Stimulated activated memory B cell treated with anti-CD40 and anti-IgM and Interleukin-4, amounts not matched to agents 10 μg/mL and 1 μg/mL and 100 μg/mL, for 72 hours (primary cell): ENCODE data around the gene IL5.

Source experiments
- ATAC-seq: fragments of 150-1000 bp; cut with Tn5 transposase; 2 replicates; pipeline ENCODE4 v1.10.0; 2021
- H3K27ac Mint-ChIP-seq: one replicate; pipeline ENCODE4 v1.8.0; 2022; ENCODE audit warnings: mild to moderate bottlenecking, mixed read lengths
- H3K27me3 Mint-ChIP-seq: one replicate; pipeline ENCODE4 v1.8.0; 2022; ENCODE audit warnings: mixed read lengths
- H3K36me3 Mint-ChIP-seq: one replicate; pipeline ENCODE4 v1.8.0; 2022; ENCODE audit warnings: mixed read lengths
- H3K4me1 Mint-ChIP-seq: one replicate; pipeline ENCODE4 v1.8.0; 2022; ENCODE audit warnings: mixed read lengths
- H3K4me3 Mint-ChIP-seq: one replicate; pipeline ENCODE4 v1.8.0; 2022; ENCODE audit warnings: mild to moderate bottlenecking, moderate library complexity, mixed read lengths
- H3K9me3 Mint-ChIP-seq: one replicate; pipeline ENCODE4 v1.8.0; 2022; ENCODE audit warnings: mixed read lengths

The IL5 gene

DNA sequence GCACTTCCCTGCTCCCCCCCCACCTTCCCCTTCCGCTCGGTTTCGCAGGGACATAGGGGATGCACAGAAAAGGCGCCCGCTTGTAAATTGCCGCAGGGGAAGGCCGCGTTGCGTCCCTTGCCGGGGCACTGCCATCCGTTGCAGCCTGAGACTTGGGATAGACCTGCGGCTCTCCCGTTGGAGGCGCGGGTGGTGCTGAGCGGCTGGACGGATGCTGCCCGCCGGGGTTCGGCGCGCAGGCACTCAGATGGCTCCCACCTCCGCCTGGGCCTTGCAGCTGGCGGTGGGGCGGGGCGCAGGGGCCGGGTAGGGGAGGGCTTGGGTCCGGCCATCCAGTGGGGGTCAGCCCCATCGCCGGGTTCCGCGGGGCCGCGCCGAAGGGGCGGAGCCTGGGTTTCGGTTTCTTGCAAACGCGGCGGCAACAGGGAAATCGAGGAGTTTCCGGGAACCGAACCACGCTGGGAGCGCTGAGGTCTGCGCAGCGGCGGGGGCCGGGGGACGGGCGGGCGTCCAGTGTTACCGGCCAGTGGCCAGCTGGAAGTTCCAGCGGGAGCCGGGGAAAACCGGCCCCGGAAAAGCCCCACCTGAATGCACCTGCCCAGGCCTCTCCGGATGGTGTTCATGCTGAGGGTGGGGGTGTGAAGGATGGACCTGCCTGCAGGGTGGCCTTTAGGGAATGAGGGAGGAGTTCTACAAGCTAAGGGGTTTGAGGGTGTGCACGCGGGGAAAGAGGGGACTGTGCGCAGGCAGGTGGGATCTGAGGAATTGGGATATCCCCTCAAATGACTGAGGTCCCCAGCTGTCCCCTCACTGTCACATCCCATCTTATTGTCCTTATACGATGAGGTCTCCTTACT, 46.5 kb downstream of the IL5 start:
- H3K27me3 Mint-ChIP-seq, result no peaks in the 10 kb centered on the region
- peak; percentile 61 for ATAC-seq
- peak overlapping the region; percentile 87 for H3K4me3 Mint-ChIP-seq
- peaks cover 71% of the 10 kb centered on the region for H3K4me1 Mint-ChIP-seq
- peak overlapping the region; percentile 81 for H3K27ac Mint-ChIP-seq
- H3K9me3 Mint-ChIP-seq, result no peaks in the 10 kb centered on the region
- H3K36me3 Mint-ChIP-seq, result no peaks in the 10 kb centered on the region

DNA sequence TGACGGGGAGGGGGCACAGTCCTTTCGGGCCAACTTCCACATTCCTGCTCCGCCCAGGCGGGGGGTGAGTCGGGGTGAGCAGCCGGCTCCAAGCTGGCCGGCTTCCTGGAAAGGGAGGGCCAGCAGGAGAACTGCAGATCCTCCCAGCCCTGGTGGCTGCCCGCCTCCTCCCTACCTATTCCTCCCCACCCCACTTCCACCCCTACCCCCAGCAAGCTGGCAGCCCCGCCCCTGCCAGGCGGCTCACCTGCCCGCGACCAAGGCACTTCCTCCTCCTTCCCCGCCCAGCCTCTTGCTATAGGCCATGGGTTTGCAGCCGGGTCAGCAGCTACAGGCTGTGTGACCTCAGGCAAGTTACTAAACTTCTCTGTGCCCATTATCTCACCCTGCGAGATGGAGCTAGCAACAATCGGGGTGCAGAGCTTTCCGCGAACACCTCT, 47.1 kb downstream of the IL5 start:
- ATAC-seq, result peak; percentile 84
- H3K27ac Mint-ChIP-seq, result peak overlapping the region; percentile 81
- H3K4me3 Mint-ChIP-seq, result peak overlapping the region; percentile 87
- H3K4me1 Mint-ChIP-seq, result peaks cover 73% of the 10 kb centered on the region
- no peaks in the 10 kb centered on the region for H3K9me3 Mint-ChIP-seq
- no peaks in the 10 kb centered on the region for H3K27me3 Mint-ChIP-seq
- H3K36me3 Mint-ChIP-seq, result no peaks in the 10 kb centered on the region

DNA sequence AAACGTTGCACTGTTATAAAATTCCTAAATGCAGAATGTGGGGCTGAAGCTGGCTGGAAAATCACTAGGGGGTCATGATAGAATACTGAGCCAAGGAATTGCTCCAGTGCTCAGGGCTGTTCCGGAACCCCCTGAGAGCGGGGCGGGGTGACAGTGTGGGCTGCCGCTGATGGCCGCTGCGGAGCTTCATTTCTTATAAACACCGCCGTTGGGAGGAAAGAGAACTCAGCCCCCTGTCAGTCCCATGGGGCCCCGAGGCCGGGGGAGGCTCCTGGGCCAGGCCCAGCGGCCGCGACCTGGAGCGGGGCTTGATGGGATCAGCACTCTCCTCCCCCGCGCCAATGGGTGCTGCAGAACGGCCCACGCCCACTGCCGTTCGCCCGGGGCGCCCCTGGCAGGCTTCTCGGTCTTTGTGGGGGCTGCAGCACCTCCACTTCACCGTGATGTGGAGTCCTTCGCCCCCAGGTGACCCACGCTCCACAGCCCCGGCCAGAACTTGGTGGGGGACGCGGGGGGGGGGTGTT, 47.6 kb downstream of the IL5 start:
- Mint-ChIP-seq H3K4me1 (peaks cover 71% of the 10 kb centered on the region), H3K27ac (peak overlapping the region; percentile 81), H3K27me3 (no peaks in the 10 kb centered on the region), H3K9me3 (no peaks in the 10 kb centered on the region), H3K36me3 (no peaks in the 10 kb centered on the region), H3K4me3 (peak overlapping the region; percentile 87)
- peak; percentile 77 for ATAC-seq

DNA sequence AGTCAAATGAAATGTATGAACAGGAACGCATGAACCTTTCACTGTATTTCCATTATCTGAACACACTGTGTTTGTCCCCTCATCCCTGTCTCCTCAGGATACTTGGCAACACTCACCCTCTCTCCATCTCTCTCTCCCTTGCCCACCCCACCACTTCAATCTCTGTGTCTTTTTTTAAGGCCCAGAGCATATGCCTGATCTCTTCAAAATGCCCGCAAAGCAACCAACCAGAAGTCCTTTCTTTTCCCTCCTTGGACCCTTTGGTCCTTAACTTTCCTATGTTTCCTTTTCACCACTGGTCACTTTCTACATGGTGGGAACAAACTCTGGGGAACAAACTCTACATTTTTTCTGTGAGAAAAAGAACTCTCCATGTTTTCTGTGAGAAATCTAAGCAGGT, 49.5 kb downstream of the IL5 start:
- peaks cover 11% of the 10 kb centered on the region for H3K36me3 Mint-ChIP-seq
- no peak overlapping the region for H3K4me3 Mint-ChIP-seq
- no peaks in the 10 kb centered on the region for H3K9me3 Mint-ChIP-seq
- peak overlapping the region; percentile 81 for H3K27ac Mint-ChIP-seq
- no peak for ATAC-seq
- peaks cover 73% of the 10 kb centered on the region for H3K4me1 Mint-ChIP-seq
- no peaks in the 10 kb centered on the region for H3K27me3 Mint-ChIP-seq

DNA sequence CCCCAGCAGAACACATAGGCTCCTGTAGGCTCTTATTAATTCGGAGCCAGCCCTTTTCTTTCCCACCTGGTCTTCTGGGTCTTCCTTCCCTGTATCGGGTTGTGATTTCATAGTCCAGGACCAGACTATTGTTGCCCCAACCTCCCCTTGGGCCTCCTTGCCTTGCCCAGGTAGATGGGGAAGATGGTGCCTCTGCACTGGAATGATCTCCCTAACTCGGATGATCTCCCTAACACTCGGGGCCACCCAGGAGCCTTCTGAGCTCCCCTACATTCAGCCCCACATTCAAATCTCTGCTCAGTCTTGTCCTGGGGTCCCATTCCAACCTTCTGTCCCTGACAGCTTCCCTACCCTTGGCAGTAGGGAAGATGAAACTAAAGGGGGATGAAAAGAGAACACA, 50.1 kb downstream of the IL5 start:
- Mint-ChIP-seq H3K27me3 (no peaks in the 10 kb centered on the region), H3K9me3 (no peaks in the 10 kb centered on the region), H3K4me1 (peaks cover 75% of the 10 kb centered on the region), H3K27ac (peak overlapping the region; percentile 81), H3K4me3 (no peak overlapping the region), H3K36me3 (peaks cover 14% of the 10 kb centered on the region)
- no peak for ATAC-seq

DNA sequence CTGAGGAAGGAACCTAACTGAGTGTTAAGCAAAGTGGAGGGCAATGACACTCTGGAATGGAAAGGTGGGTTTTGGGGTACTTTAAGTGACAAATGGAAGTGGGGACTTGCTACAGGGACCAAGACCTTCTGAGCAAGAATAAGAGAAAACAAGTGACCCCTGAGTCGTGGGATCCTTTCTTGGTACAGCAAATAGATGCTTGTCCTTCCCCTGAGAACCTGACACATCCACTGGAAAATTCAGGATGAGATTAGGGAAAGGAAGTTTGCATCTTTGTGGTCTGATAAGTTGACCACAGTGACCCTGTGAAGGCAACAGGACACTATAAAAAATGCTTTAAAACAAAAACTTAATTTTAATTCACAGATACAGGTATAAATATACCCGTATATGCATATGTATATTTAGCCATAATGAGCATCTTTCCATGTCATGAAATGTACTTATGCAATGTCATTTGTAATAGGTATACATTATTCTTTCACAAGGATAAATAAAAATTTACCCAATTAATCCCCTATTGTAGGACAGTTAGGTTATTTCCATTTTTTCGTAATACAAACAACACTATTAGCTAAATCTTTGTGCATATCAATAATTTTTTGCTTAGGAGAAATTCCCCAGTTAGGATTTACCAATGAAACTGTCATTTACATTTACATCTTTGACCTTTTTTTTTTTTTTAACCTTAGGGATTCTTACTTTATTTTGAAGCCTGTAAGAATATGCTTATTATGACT, 50.8 kb downstream of the IL5 start:
- Mint-ChIP-seq H3K27ac (peak overlapping the region; percentile 98), H3K27me3 (no peaks in the 10 kb centered on the region), H3K4me3 (peak overlapping the region; percentile 95), H3K4me1 (peaks cover 76% of the 10 kb centered on the region), H3K9me3 (no peaks in the 10 kb centered on the region), H3K36me3 (peaks cover 18% of the 10 kb centered on the region)
- no peak for ATAC-seq
